NCI-H526 treated with DMSO at 0.1 percent for 48 hours (cell line): Measurements from ENCODE around the gene GCNT3.

Experiments used
- DNase-seq: peaks from one replicate; lab custom pipeline; 2025; lab: John Stamatoyannopoulos, UW

Gene GCNT3

GRCh38 chr15:59611276-59612260, at the start of gene GCNT3:
TSS of gene GCNT3 (plus strand) at chr15:59611783. CDS start at chr15:59618239, 6,456 bp downstream.
- DNase-seq = no peak

GRCh38 chr15:59562448-59563186, 49.0 kb upstream of the GCNT3 start:
- peak; percentile 93 for DNase-seq

- no peak for DNase-seq
These were observed 46.3 kb upstream of the GCNT3 start for GRCh38 chr15:59565299-59565698.

GRCh38 chr15:59567324-59567723, 44.3 kb upstream of the GCNT3 start:
- no peak for DNase-seq

- no peak for DNase-seq
These were observed 42.1 kb upstream of the GCNT3 start for GRCh38 chr15:59569477-59569876.

GRCh38 chr15:59570315-59570714, 41.3 kb upstream of the GCNT3 start:
- DNase-seq = peak; percentile 44

GRCh38 chr15:59571606-59572005, 40.0 kb upstream of the GCNT3 start:
- no peak for DNase-seq

- no peak for DNase-seq
These were observed 28.5 kb upstream of the GCNT3 start for GRCh38 chr15:59583088-59583487.

- DNase-seq = no peak
These were observed 24.3 kb upstream of the GCNT3 start for GRCh38 chr15:59587085-59587826.

GRCh38 chr15:59590027-59590426, 21.6 kb upstream of the GCNT3 start:
- no peak for DNase-seq

- DNase-seq = no peak
These were observed 20.2 kb upstream of the GCNT3 start for GRCh38 chr15:59591356-59591755.

- no peak for DNase-seq
These were observed 17.1 kb upstream of the GCNT3 start for GRCh38 chr15:59594493-59594942.

GRCh38 chr15:59594991-59595390, 16.6 kb upstream of the GCNT3 start:
- DNase-seq = no peak

- DNase-seq = no peak
These were observed 16.1 kb upstream of the GCNT3 start for GRCh38 chr15:59595434-59595915.

- DNase-seq = no peak
These were observed 14.9 kb upstream of the GCNT3 start for GRCh38 chr15:59596640-59597039.

GRCh38 chr15:59598461-59598860, 13.1 kb upstream of the GCNT3 start:
- DNase-seq = no peak

- no peak for DNase-seq
These were observed 5.6 kb upstream of the GCNT3 start for GRCh38 chr15:59605994-59606393.

- no peak for DNase-seq
These were observed 1.6 kb upstream of the GCNT3 start for GRCh38 chr15:59609730-59610712.

GRCh38 chr15:59614153-59614552, 2.6 kb downstream of the GCNT3 start:
- DNase-seq = no peak

- no peak for DNase-seq
These were observed 4.1 kb downstream of the GCNT3 start for GRCh38 chr15:59615661-59616060.

GRCh38 chr15:59616379-59616778, 4.8 kb downstream of the GCNT3 start:
- peak; percentile 7 for DNase-seq
